Mesothelial cell of epicardium (in vitro differentiated cells): Measurements from ENCODE around the gene NPL. TPM values are rescaled to one million over a fixed set of nuclear protein-coding genes. Genes with fewer than 3 reads are reported as not detected.

Experiments used
- DNase-seq, 2 experiments: peaks; one replicate each; pipeline ENCODE4 v3.0.0; 2021; ENCODE audit warnings: low spot score in 2 of 2; ENCODE audit not compliant: unreplicated experiment in 2 of 2
- H3K27ac Mint-ChIP-seq: 2 replicates; pipeline ENCODE4 v1.8.0; 2021; ENCODE audit warnings: mixed read lengths
- H3K27me3 Mint-ChIP-seq: 2 replicates; pipeline ENCODE4 v1.8.0; 2021; ENCODE audit warnings: low read depth, mixed read lengths
- H3K36me3 Mint-ChIP-seq: 2 replicates; pipeline ENCODE4 v1.8.0; 2021; ENCODE audit warnings: mixed read lengths
- H3K4me1 Mint-ChIP-seq: 2 replicates; pipeline ENCODE4 v1.8.0; 2021; ENCODE audit warnings: mixed read lengths
- H3K4me3 Mint-ChIP-seq: 2 replicates; pipeline ENCODE4 v1.8.0; 2021; ENCODE audit warnings: mild to moderate bottlenecking, moderate library complexity, mixed read lengths
- H3K9me3 Mint-ChIP-seq: 2 replicates; pipeline ENCODE4 v1.8.0; 2021; ENCODE audit warnings: mixed read lengths
- CTCF ChIP-seq: fragments of 200-600 bp; sonication (generic); IDR thresholded peaks from one replicate; pipeline ENCODE4 v1.5.0; 2021; ENCODE audit warnings: antibody characterized with exemption; ENCODE audit not compliant: unreplicated experiment
- total RNA-seq: library from RNA; stranded (reverse); gene quantifications from 3 replicates; pipeline ENCODE4 v1.2.1, GENCODE V29; 2021

Gene NPL
- total RNA-seq, 1 donor from 2014 or later = 3.9 TPM

- H3K4me1 Mint-ChIP-seq = no peaks in the 10 kb centered on the region
- H3K27ac Mint-ChIP-seq = no peak overlapping the region
Measured at GRCh38 chr1:182860658-182861057, 71.1 kb downstream of the NPL start.

GRCh38 chr1:182861994-182862393 lies 72.4 kb downstream of the NPL start:
- no peak for DNase-seq
- Mint-ChIP-seq H3K4me3 (no peak overlapping the region), H3K27ac (no peak overlapping the region), H3K9me3 (no peaks in the 10 kb centered on the region), H3K4me1 (no peaks in the 10 kb centered on the region), H3K36me3 (peaks cover 69% of the 10 kb centered on the region), H3K27me3 (no peaks in the 10 kb centered on the region)
- no peak for TF ChIP-seq CTCF

More at GRCh38 chr1:182860658-182861057, 71.1 kb downstream of the NPL start:
- H3K36me3 Mint-ChIP-seq = peaks cover 60% of the 10 kb centered on the region
- no peaks in the 10 kb centered on the region for H3K9me3 Mint-ChIP-seq
- no peak for DNase-seq
- H3K27me3 Mint-ChIP-seq = no peaks in the 10 kb centered on the region
- no peak overlapping the region for H3K4me3 Mint-ChIP-seq
- TF ChIP-seq CTCF = no peak

- TF ChIP-seq CTCF = no peak
- no peaks in the 10 kb centered on the region for H3K9me3 Mint-ChIP-seq
- no peak overlapping the region for H3K27ac Mint-ChIP-seq
- H3K4me1 Mint-ChIP-seq = no peaks in the 10 kb centered on the region
- DNase-seq = no peak
- no peak overlapping the region for H3K4me3 Mint-ChIP-seq
- peaks cover 71% of the 10 kb centered on the region for H3K36me3 Mint-ChIP-seq
- no peaks in the 10 kb centered on the region for H3K27me3 Mint-ChIP-seq
Measured at GRCh38 chr1:182862827-182863226, 73.3 kb downstream of the NPL start.

GRCh38 chr1:182863940-182864339 lies 74.4 kb downstream of the NPL start:
- Mint-ChIP-seq H3K4me3 (no peak overlapping the region), H3K27ac (no peak overlapping the region), H3K27me3 (no peaks in the 10 kb centered on the region), H3K4me1 (no peaks in the 10 kb centered on the region), H3K9me3 (no peaks in the 10 kb centered on the region), H3K36me3 (peaks cover 66% of the 10 kb centered on the region)
- TF ChIP-seq CTCF = no peak
- DNase-seq = no peak

GRCh38 chr1:182867861-182868260 lies 78.3 kb downstream of the NPL start:
- Mint-ChIP-seq H3K27ac (no peak overlapping the region), H3K4me3 (no peak overlapping the region), H3K4me1 (no peaks in the 10 kb centered on the region), H3K9me3 (no peaks in the 10 kb centered on the region), H3K36me3 (peaks cover 62% of the 10 kb centered on the region), H3K27me3 (no peaks in the 10 kb centered on the region)
- no peak for TF ChIP-seq CTCF
- DNase-seq = no peak

GRCh38 chr1:182869241-182869666 lies 79.7 kb downstream of the NPL start:
- peak in 1 of 2 experiments; percentile 56 for DNase-seq
- Mint-ChIP-seq H3K9me3 (no peaks in the 10 kb centered on the region), H3K4me3 (no peak overlapping the region), H3K27me3 (no peaks in the 10 kb centered on the region), H3K4me1 (no peaks in the 10 kb centered on the region), H3K27ac (peak overlapping the region; percentile 79), H3K36me3 (peaks cover 72% of the 10 kb centered on the region)
- no peak for TF ChIP-seq CTCF
